ENCODE measurements around the gene CELSR3.

The CELSR3 gene

GRCh38 chr3:48661501-48662144 lies 1.1 kb downstream of the CELSR3 start:
- H3K27ac ChIP-seq, result no peak overlapping the region
- no peak for TF ChIP-seq CTCF (IDR thresholded peaks at IDR 0.05)
- DNase-seq (ENCODE audit: low spot score), result no peak
- H3K4me3 ChIP-seq, result peak overlapping the region; percentile 90

- no peak for DNase-seq (ENCODE audit: low spot score)
- TF ChIP-seq CTCF (IDR thresholded peaks at IDR 0.05), result no peak
- H3K4me3 ChIP-seq, result peak overlapping the region; percentile 90
- H3K27ac ChIP-seq, result no peak overlapping the region
Observed at GRCh38 chr3:48660800-48661400, 1.8 kb downstream of the CELSR3 start.

GRCh38 chr3:48656841-48657281 lies 5.8 kb downstream of the CELSR3 start:
- Histone ChIP-seq H3K27ac (peak overlapping the region; percentile 70 to 88), H3K4me3 (peak overlapping the region; percentile 88)
- DNase-seq (ENCODE audit: low spot score), result no peak
- TF ChIP-seq CTCF (IDR thresholded peaks at IDR 0.05), result no peak

- peak; percentile 86 for DNase-seq (ENCODE audit: low spot score)
- peak; percentile 56 for TF ChIP-seq CTCF (IDR thresholded peaks at IDR 0.05)
- Histone ChIP-seq H3K27ac (peak overlapping the region; percentile 70 to 88), H3K4me3 (peak overlapping the region; percentile 88)
Observed at GRCh38 chr3:48656061-48656840, 6.4 kb downstream of the CELSR3 start.

- no peak for DNase-seq (ENCODE audit: low spot score)
- TF ChIP-seq CTCF (IDR thresholded peaks at IDR 0.05), result no peak
- Histone ChIP-seq H3K4me3 (peak overlapping the region; percentile 88), H3K27ac (peak overlapping the region; percentile 70 to 88)
Observed at GRCh38 chr3:48655606-48656005, 7.1 kb downstream of the CELSR3 start.

GRCh38 chr3:48655063-48655462 lies 7.6 kb downstream of the CELSR3 start:
- no peak for TF ChIP-seq CTCF (IDR thresholded peaks at IDR 0.05)
- Histone ChIP-seq H3K27ac (peak overlapping the region in 1 of 2 donors; percentile 88), H3K4me3 (no peak overlapping the region)
- no peak for DNase-seq (ENCODE audit: low spot score)
